ENCODE measurements around the gene NCAPH2. TPM values are rescaled to one million over a fixed set of nuclear protein-coding genes. Genes with fewer than 3 reads are reported as not detected.
A peak's percentile ranks its signal among the peaks of the same experiment; 100 is the strongest.

The NCAPH2 gene
- total and polyA plus RNA-seq, 2 of the 13 experiments (the other 11 are each of a cell fraction or from before 2014, with no cell fraction given), result 28.1 to 64.4 TPM

DNA sequence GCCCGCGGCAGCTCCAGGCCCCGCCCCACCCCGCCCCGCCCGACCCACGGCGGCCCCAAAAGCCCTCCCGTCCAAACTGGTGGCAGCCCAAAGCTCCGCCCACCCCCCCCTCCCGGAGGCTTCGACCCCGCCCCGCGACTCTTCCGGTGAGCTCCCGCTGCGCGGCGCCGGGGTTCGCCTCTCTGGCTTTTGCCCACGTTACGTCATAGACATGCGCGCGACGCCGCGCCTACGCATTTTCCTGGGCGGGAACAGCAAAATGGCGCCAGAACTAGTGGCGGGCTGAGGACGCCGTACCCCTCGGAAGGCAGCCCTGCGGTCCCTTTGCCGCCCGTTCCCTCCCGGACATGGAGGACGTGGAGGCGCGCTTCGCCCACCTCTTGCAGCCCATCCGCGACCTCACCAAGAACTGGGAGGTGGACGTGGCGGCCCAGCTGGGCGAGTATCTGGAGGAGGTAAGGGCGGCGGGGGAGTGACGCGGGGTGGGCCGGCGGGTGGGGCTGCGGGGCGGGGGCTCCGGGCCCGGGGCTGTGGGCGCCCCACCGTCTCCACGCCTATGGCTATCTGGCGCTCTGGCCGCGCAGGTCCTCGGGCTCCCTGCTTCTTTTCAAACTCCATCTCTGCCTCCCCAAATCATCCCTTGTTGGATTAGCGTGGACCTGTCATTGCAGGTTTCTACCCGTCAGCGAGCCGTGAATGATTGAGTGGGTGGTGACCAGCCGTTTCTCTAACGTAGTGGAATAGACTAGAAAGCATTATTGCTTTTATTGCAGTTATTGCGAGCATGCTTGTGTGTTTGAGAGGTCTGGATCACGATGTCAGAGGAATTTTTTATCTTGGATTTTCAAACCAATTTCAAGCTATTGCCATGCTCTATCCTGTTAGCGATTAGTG lies at the start of gene NCAPH2 (continued):
- no peak for TF ChIP-seq GZF1 (CRISPR knock-in tag; IDR thresholded peaks at IDR 0.05)
- TF ChIP-seq KLF6 (CRISPR knock-in tag; IDR thresholded peaks at IDR 0.05), result 0 out of 2 replicates have a peak, but pooled peaks have one; percentile 57
- no peak for TF ChIP-seq ZBTB4 (CRISPR knock-in tag; IDR thresholded peaks at IDR 0.05; ENCODE audit: borderline replicate concordance)
- TF ChIP-seq SAFB2 (CRISPR knock-in tag; IDR thresholded peaks at IDR 0.05; ENCODE audit: borderline replicate concordance, low read depth), result no peak
- peak; percentile 82 for TF ChIP-seq KMT2A (CRISPR knock-in tag; IDR thresholded peaks at IDR 0.05)
- 0 out of 2 replicates have a peak, but pooled peaks have one; percentile 42 for TF ChIP-seq ELF3 (CRISPR knock-in tag; IDR thresholded peaks at IDR 0.05)
- no peak for TF ChIP-seq NFIC (IDR thresholded peaks at IDR 0.05; ENCODE audit: low read length)
- no peak for TF ChIP-seq ZKSCAN1 (IDR thresholded peaks at IDR 0.05; ENCODE audit: low read length)
- no peak for TF ChIP-seq ZNF329 (CRISPR knock-in tag; IDR thresholded peaks at IDR 0.05; ENCODE audit: low read depth)
- peak; percentile 52 for TF ChIP-seq ZBTB33 (CRISPR knock-in tag; IDR thresholded peaks at IDR 0.05)
- TF ChIP-seq MAZ (IDR thresholded peaks at IDR 0.05; ENCODE audit: borderline replicate concordance, low read depth, low read length), result peak; percentile 77; the same call in 1 of the 2 replicates
- TF ChIP-seq MAZ (CRISPR knock-in tag; IDR thresholded peaks at IDR 0.05; ENCODE audit: low read depth), result peak; percentile 51
- no peak for TF ChIP-seq NR2F1 (CRISPR knock-in tag; IDR thresholded peaks at IDR 0.05)
- TF ChIP-seq SRY (CRISPR knock-in tag; IDR thresholded peaks at IDR 0.05), result peak; percentile 78
- 0 out of 2 replicates have a peak, but pooled peaks have one; percentile 35 for TF ChIP-seq ZNF761 (CRISPR knock-in tag; conservative IDR thresholded peaks at IDR 0.05)
- TF ChIP-seq CSRNP1 (CRISPR knock-in tag; IDR thresholded peaks at IDR 0.05), result 0 out of 2 replicates have a peak, but pooled peaks have one; percentile 51
- TF ChIP-seq ZNF777 (CRISPR knock-in tag; IDR thresholded peaks at IDR 0.05), result no peak
- no peak for TF ChIP-seq SP1 (IDR thresholded peaks at IDR 0.05)
- peak; percentile 85 for TF ChIP-seq SP1 (CRISPR knock-in tag; IDR thresholded peaks at IDR 0.05)
- no peak for TF ChIP-seq ZNF350 (CRISPR knock-in tag; IDR thresholded peaks at IDR 0.05; ENCODE audit: borderline replicate concordance, low read depth)
- peak; percentile 97 for TF ChIP-seq E2F5 (CRISPR knock-in tag; conservative IDR thresholded peaks at IDR 0.05)

Measured in HepG2 (cell line).